Mesothelial cell of epicardium (in vitro differentiated cells): ENCODE results near the gene IFT25. TPM values are rescaled to one million over a fixed set of nuclear protein-coding genes. Genes with fewer than 3 reads are reported as not detected.
A peak's percentile ranks its signal among the peaks of the same experiment; 100 is the strongest.

Experiments used
- DNase-seq, 2 experiments: peaks; one replicate each; pipeline ENCODE4 v3.0.0; 2021; ENCODE audit warnings: low spot score in 2 of 2; ENCODE audit not compliant: unreplicated experiment in 2 of 2
- H3K27ac Mint-ChIP-seq: 2 replicates; pipeline ENCODE4 v1.8.0; 2021; ENCODE audit warnings: mixed read lengths
- H3K27me3 Mint-ChIP-seq: 2 replicates; pipeline ENCODE4 v1.8.0; 2021; ENCODE audit warnings: low read depth, mixed read lengths
- H3K36me3 Mint-ChIP-seq: 2 replicates; pipeline ENCODE4 v1.8.0; 2021; ENCODE audit warnings: mixed read lengths
- H3K4me1 Mint-ChIP-seq: 2 replicates; pipeline ENCODE4 v1.8.0; 2021; ENCODE audit warnings: mixed read lengths
- H3K4me3 Mint-ChIP-seq: 2 replicates; pipeline ENCODE4 v1.8.0; 2021; ENCODE audit warnings: mild to moderate bottlenecking, moderate library complexity, mixed read lengths
- H3K9me3 Mint-ChIP-seq: 2 replicates; pipeline ENCODE4 v1.8.0; 2021; ENCODE audit warnings: mixed read lengths
- CTCF ChIP-seq: fragments of 200-600 bp; sonication (generic); IDR thresholded peaks from one replicate; pipeline ENCODE4 v1.5.0; 2021; ENCODE audit warnings: antibody characterized with exemption; ENCODE audit not compliant: unreplicated experiment
- total RNA-seq: library from RNA; stranded (reverse); gene quantifications from 3 replicates; pipeline ENCODE4 v1.2.1, GENCODE V29; 2021

The IFT25 gene
- total RNA-seq, 1 donor from 2014 or later = 36.8 TPM

- DNase-seq = no peak
- no peaks in the 10 kb centered on the region for H3K9me3 Mint-ChIP-seq
- H3K27me3 Mint-ChIP-seq = no peaks in the 10 kb centered on the region
- peak overlapping the region; percentile 58 for H3K4me3 Mint-ChIP-seq
- peaks cover 19% of the 10 kb centered on the region for H3K4me1 Mint-ChIP-seq
- no peak for TF ChIP-seq CTCF
- H3K36me3 Mint-ChIP-seq = no peaks in the 10 kb centered on the region
- peak overlapping the region; percentile 92 for H3K27ac Mint-ChIP-seq
These were observed 37.2 kb upstream of the IFT25 start for GRCh38 chr1:53982763-53983104.

GRCh38 chr1:53982034-53982762, 36.7 kb upstream of the IFT25 start:
- Mint-ChIP-seq H3K27ac (peak overlapping the region; percentile 92), H3K4me1 (peaks cover 19% of the 10 kb centered on the region), H3K36me3 (no peaks in the 10 kb centered on the region), H3K27me3 (no peaks in the 10 kb centered on the region), H3K4me3 (peak overlapping the region; percentile 58), H3K9me3 (no peaks in the 10 kb centered on the region)
- TF ChIP-seq CTCF = no peak
- DNase-seq = peak in 1 of 2 experiments; percentile 54

- Mint-ChIP-seq H3K4me3 (no peak overlapping the region), H3K9me3 (no peaks in the 10 kb centered on the region), H3K27me3 (no peaks in the 10 kb centered on the region), H3K27ac (peak overlapping the region; percentile 10), H3K4me1 (peaks cover 19% of the 10 kb centered on the region), H3K36me3 (no peaks in the 10 kb centered on the region)
- no peak for DNase-seq
- no peak for TF ChIP-seq CTCF
These were observed 35.7 kb upstream of the IFT25 start for GRCh38 chr1:53981220-53981619.

- H3K27ac Mint-ChIP-seq = no peak overlapping the region
- no peak for DNase-seq
- peaks cover 8% of the 10 kb centered on the region for H3K36me3 Mint-ChIP-seq
- no peak overlapping the region for H3K4me3 Mint-ChIP-seq
- H3K27me3 Mint-ChIP-seq = no peaks in the 10 kb centered on the region
- TF ChIP-seq CTCF = no peak
- no peaks in the 10 kb centered on the region for H3K9me3 Mint-ChIP-seq
- peaks cover 19% of the 10 kb centered on the region for H3K4me1 Mint-ChIP-seq
These were observed 34.4 kb upstream of the IFT25 start for GRCh38 chr1:53979712-53980450.

GRCh38 chr1:53975861-53976260, 30.4 kb upstream of the IFT25 start:
- H3K4me1 Mint-ChIP-seq = peaks cover 3% of the 10 kb centered on the region

More at GRCh38 chr1:53975861-53976260, 30.4 kb upstream of the IFT25 start:
- TF ChIP-seq CTCF = no peak
- no peaks in the 10 kb centered on the region for H3K9me3 Mint-ChIP-seq
- no peak overlapping the region for H3K27ac Mint-ChIP-seq
- peaks cover 27% of the 10 kb centered on the region for H3K36me3 Mint-ChIP-seq
- no peak for DNase-seq
- no peaks in the 10 kb centered on the region for H3K27me3 Mint-ChIP-seq
- no peak overlapping the region for H3K4me3 Mint-ChIP-seq
